ENCODE data around the gene HCCS. TPM values are rescaled to one million over a fixed set of nuclear protein-coding genes. Genes with fewer than 3 reads are reported as not detected.

Gene HCCS
- total RNA-seq, 1 donor from 2014 or later, result 17.9 TPM

GRCh38 chrX:11172415-11172814 is 61.3 kb downstream of the HCCS start:
- DNase-seq (ENCODE audit: low spot score in 2 of 2, unreplicated experiment in 2 of 2), result no peak
- H3K4me1 Mint-ChIP-seq, result peaks cover 7% of the 10 kb centered on the region
- no peak overlapping the region for H3K4me3 Mint-ChIP-seq
- H3K36me3 Mint-ChIP-seq, result peaks cover 5% of the 10 kb centered on the region
- peaks cover 54% of the 10 kb centered on the region for H3K9me3 Mint-ChIP-seq
- no peaks in the 10 kb centered on the region for H3K27me3 Mint-ChIP-seq (ENCODE audit: low read depth)
- no peak overlapping the region for H3K27ac Mint-ChIP-seq
- TF ChIP-seq CTCF (IDR thresholded peaks at IDR 0.05; ENCODE audit: unreplicated experiment), result no peak

Other genes with a start within 250 kb of the HCCS start
- gene AMELX, start 182.1 kb downstream of the HCCS start, total RNA-seq, result not detected in 3 replicates